ENCODE results near the gene GSTK1.

DNA sequence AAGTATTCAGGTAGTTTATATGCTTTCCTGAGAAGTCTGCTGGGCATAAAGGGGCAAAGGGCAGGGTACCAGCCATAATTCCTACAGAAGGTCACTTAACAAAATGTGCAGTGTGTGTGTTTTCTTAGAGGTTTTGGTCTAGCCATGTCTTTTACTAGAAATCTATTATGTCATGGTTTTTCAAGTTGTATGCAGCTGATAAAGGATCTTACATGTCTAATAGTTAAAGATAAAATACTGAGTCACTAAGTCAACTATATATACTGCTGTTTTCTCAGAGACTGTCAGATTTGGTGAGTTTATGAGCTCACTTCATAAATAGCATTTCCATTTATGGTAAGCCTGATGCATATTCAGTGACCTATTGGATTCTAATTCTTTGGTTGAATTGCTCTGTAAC is 32.6 kb downstream of the GSTK1 start:
- TF ChIP-seq, protein P1, sequence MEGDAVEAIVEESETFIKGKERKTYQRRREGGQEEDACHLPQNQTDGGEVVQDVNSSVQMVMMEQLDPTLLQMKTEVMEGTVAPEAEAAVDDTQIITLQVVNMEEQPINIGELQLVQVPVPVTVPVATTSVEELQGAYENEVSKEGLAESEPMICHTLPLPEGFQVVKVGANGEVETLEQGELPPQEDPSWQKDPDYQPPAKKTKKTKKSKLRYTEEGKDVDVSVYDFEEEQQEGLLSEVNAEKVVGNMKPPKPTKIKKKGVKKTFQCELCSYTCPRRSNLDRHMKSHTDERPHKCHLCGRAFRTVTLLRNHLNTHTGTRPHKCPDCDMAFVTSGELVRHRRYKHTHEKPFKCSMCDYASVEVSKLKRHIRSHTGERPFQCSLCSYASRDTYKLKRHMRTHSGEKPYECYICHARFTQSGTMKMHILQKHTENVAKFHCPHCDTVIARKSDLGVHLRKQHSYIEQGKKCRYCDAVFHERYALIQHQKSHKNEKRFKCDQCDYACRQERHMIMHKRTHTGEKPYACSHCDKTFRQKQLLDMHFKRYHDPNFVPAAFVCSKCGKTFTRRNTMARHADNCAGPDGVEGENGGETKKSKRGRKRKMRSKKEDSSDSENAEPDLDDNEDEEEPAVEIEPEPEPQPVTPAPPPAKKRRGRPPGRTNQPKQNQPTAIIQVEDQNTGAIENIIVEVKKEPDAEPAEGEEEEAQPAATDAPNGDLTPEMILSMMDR (IDR thresholded peaks at IDR 0.05) = no peak
- no peak for TF ChIP-seq POLR2A (IDR thresholded peaks at IDR 0.05)

All from thyroid gland (tissue), 4 donors.